Measurements from ENCODE around the gene MEF2A. TPM values are rescaled to one million over a fixed set of nuclear protein-coding genes. Genes with fewer than 3 reads are reported as not detected.

MEF2A gene
- total RNA-seq, 1 experiment from 2014 or later = 29.6 TPM

DNA sequence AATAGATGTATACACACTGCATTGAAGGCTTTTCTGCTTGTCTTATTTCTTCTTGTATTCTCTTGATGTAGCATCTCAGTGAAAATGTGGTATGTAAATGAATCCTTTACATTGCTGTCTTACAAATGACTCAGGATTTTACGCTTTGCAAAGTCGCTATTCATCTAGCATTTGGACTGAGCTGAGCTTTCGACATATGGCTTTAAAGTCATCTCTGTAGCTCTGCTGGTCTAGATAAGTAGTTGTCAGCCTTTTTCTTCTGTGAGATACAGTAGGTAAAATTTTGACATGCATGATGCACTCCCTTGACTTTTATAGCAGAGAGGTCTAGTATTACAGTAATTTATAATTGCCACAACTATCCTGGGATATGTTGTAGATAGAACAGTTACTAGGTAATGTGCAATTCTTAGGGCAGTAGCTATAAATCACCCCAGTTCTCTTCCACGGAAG is 16.8 kb downstream of the MEF2A start:
- no peaks in the 10 kb centered on the region for H3K9me2 ChIP-seq (ENCODE audit: insufficient read depth)
- H3K27ac ChIP-seq (ENCODE audit: low read depth, low read length) = no peak overlapping the region
- H3K4me2 ChIP-seq (ENCODE audit: low read length) = no peak overlapping the region
- H3K9ac ChIP-seq (ENCODE audit: low read length) = no peak overlapping the region
- POLR2A ChIA-PET = no interaction called here
- 0 out of 2 replicates have a peak, but pooled peaks cover 5% of the 10 kb centered on the region for H4K20me1 ChIP-seq (ENCODE audit: insufficient read depth)
- peaks cover 0 to 6% of the 10 kb centered on the region in 2 experiments; a peak in 1 of 4 replicates for H3K36me3 ChIP-seq (ENCODE audit: control insufficient read depth in 1 of 2, insufficient read depth in 2 of 2, low read length in 2 of 2)
- no peaks in the 10 kb centered on the region for H3K4me1 ChIP-seq (ENCODE audit: control insufficient read depth in 1 of 2, insufficient read depth in 2 of 2, low read length in 2 of 2)
- RAD21 ChIA-PET (ENCODE audit: low non-redundant PET in 1 of 2, low total read pairs in 2 of 2, uncharacterized antibody in 2 of 2, unreplicated experiment in 2 of 2) = no interaction called here
- TF ChIP-seq CEBPB (IDR thresholded peaks at IDR 0.05; ENCODE audit: low read depth) (no peak), POLR2AphosphoS5 (IDR thresholded peaks at IDR 0.05; ENCODE audit: low read depth, low read length) (no peak), EZH2 (IDR thresholded peaks at IDR 0.05) (no peak), ZFX (IDR thresholded peaks at IDR 0.05) (no peak), EGR1 (IDR thresholded peaks at IDR 0.05; ENCODE audit: low read depth) (no peak), ZBTB33 (IDR thresholded peaks at IDR 0.05; ENCODE audit: extremely low read depth, insufficient replicate concordance, low read length) (no peak)
- intact Hi-C loops (cut with micrococcal nuclease) = no loop called here
- no peak overlapping the region for H2AFZ ChIP-seq (ENCODE audit: low read depth, low read length, poor library complexity, severe bottlenecking)
- no peak overlapping the region for H3K4me3 ChIP-seq (replicated peaks in 1 of 2; ENCODE audit: low read depth in 1 of 2, low read length in 2 of 2)
- H3K27me3 ChIP-seq (ENCODE audit: insufficient read depth, low read length) = no peaks in the 10 kb centered on the region
- CTCF ChIA-PET = no interaction called here
- no TSS peak for BruUV-seq (replicated peaks)
- ATAC-seq (no peak), DNase-seq (ENCODE audit: low read depth, low spot score) (no peak)
- peaks cover 94% of the 10 kb centered on the region for H3K79me2 ChIP-seq (ENCODE audit: insufficient read depth, low read length)
- H3K9me3 ChIP-seq (ENCODE audit: control insufficient read depth in 1 of 2, insufficient read depth in 1 of 2, low read depth in 1 of 2, low read length in 2 of 2) = peaks cover 7 to 11% of the 10 kb centered on the region in 2 experiments; a peak in 2 of 4 replicates

GRCh38 chr15:99584081-99584600 is 18.4 kb downstream of the MEF2A start:
- CTCF ChIA-PET = no interaction called here
- Histone ChIP-seq H4K20me1 (ENCODE audit: insufficient read depth) (0 out of 2 replicates have a peak, but pooled peaks cover 5% of the 10 kb centered on the region), H3K79me2 (ENCODE audit: insufficient read depth, low read length) (peaks cover 94% of the 10 kb centered on the region), H3K36me3 (ENCODE audit: control insufficient read depth in 1 of 2, insufficient read depth in 2 of 2, low read length in 2 of 2) (peaks cover 0 to 6% of the 10 kb centered on the region in 2 experiments; a peak in 1 of 4 replicates), H3K9ac (ENCODE audit: low read length) (no peak overlapping the region), H3K4me3 (replicated peaks in 1 of 2; ENCODE audit: low read depth in 1 of 2, low read length in 2 of 2) (no peak overlapping the region), H3K27ac (ENCODE audit: low read depth, low read length) (no peak overlapping the region), H2AFZ (ENCODE audit: low read depth, low read length, poor library complexity, severe bottlenecking) (no peak overlapping the region), H3K27me3 (ENCODE audit: insufficient read depth, low read length) (no peaks in the 10 kb centered on the region), H3K9me3 (ENCODE audit: control insufficient read depth in 1 of 2, insufficient read depth in 1 of 2, low read depth in 1 of 2, low read length in 2 of 2) (peaks cover 7 to 11% of the 10 kb centered on the region in 2 experiments; a peak in 2 of 4 replicates), H3K4me1 (ENCODE audit: control insufficient read depth in 1 of 2, insufficient read depth in 2 of 2, low read length in 2 of 2) (no peaks in the 10 kb centered on the region), H3K9me2 (ENCODE audit: insufficient read depth) (no peaks in the 10 kb centered on the region), H3K4me2 (ENCODE audit: low read length) (no peak overlapping the region)
- intact Hi-C loops (cut with micrococcal nuclease) = no loop called here
- POLR2A ChIA-PET = no interaction called here
- no TSS peak for BruUV-seq (replicated peaks)
- RAD21 ChIA-PET (ENCODE audit: low non-redundant PET in 1 of 2, low total read pairs in 2 of 2, uncharacterized antibody in 2 of 2, unreplicated experiment in 2 of 2) = no interaction called here
- TF ChIP-seq TCF7L2 (IDR thresholded peaks at IDR 0.05; ENCODE audit: borderline replicate concordance, extremely low read depth, insufficient read depth, insufficient read length) (no peak), POLR2AphosphoS5 (IDR thresholded peaks at IDR 0.05; ENCODE audit: low read depth, low read length) (no peak), CTCF (IDR thresholded peaks at IDR 0.05 in 2 of 3, conservative IDR thresholded peaks at IDR 0.05 in 1 of 3; ENCODE audit: borderline replicate concordance in 1 of 3, insufficient read depth in 1 of 3, low read depth in 2 of 3, low read length in 2 of 3) (no peak), SP1 (IDR thresholded peaks at IDR 0.05; ENCODE audit: low read depth) (no peak), SIN3A (IDR thresholded peaks at IDR 0.05; ENCODE audit: low read depth) (no peak)
- TF ChIP-seq, protein P1, sequence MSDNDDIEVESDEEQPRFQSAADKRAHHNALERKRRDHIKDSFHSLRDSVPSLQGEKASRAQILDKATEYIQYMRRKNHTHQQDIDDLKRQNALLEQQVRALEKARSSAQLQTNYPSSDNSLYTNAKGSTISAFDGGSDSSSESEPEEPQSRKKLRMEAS (IDR thresholded peaks at IDR 0.05) = no peak
- no peak for ATAC-seq
- no peak for DNase-seq (ENCODE audit: low read depth, low spot score)
